Nephron (organoid): Measurements from ENCODE around the gene LEMD2.
A peak's percentile ranks its signal among the peaks of the same experiment; 100 is the strongest.

Experiments
- H3K27ac Mint-ChIP-seq, 3 experiments: 2 replicates each; pipeline ENCODE4 v1.8.0; 2020; ENCODE audit warnings: mixed read lengths in 3 of 3, mild to moderate bottlenecking in 2 of 3, moderate library complexity in 1 of 3
- H3K27me3 Mint-ChIP-seq: 2 replicates; pipeline ENCODE4 v1.8.0; 2021; ENCODE audit warnings: low read depth, mild to moderate bottlenecking, moderate library complexity, mixed read lengths
- H3K36me3 Mint-ChIP-seq: 2 replicates; pipeline ENCODE4 v1.8.0; 2020; ENCODE audit warnings: low read depth, mixed read lengths
- H3K4me1 Mint-ChIP-seq: 2 replicates; pipeline ENCODE4 v1.8.0; 2020; ENCODE audit warnings: mixed read lengths
- H3K4me3 Mint-ChIP-seq, 3 experiments: 2 replicates each; pipeline ENCODE4 v1.8.0; 2020; ENCODE audit warnings: mild to moderate bottlenecking in 3 of 3, mixed read lengths in 3 of 3, moderate library complexity in 2 of 3
- H3K9me3 Mint-ChIP-seq: 2 replicates; pipeline ENCODE4 v1.8.0; 2020; ENCODE audit warnings: mixed read lengths
- CTCF ChIP-seq, 3 experiments: fragments of 200-600 bp; sonication (generic); IDR thresholded peaks; one replicate each; pipeline ENCODE4 v1.5.0; 2021; ENCODE audit warnings: antibody characterized with exemption in 3 of 3; ENCODE audit not compliant: unreplicated experiment in 3 of 3

Gene LEMD2

GRCh38 chr6:33744001-33744848, 44.7 kb downstream of the LEMD2 start:
- Mint-ChIP-seq H3K27me3 (peaks cover 13% of the 10 kb centered on the region), H3K4me1 (peaks cover 60% of the 10 kb centered on the region), H3K36me3 (no peaks in the 10 kb centered on the region), H3K4me3 (peak overlapping the region; percentile 24 to 72 (median 51)), H3K9me3 (no peaks in the 10 kb centered on the region), H3K27ac (peak overlapping the region; percentile 58 to 79 (median 75))
- peak; percentile 85 to 89 (median 88) for TF ChIP-seq CTCF (IDR thresholded peaks at IDR 0.05; ENCODE audit: unreplicated experiment in 3 of 3)

- TF ChIP-seq CTCF (IDR thresholded peaks at IDR 0.05; ENCODE audit: unreplicated experiment in 3 of 3) = no peak
- Mint-ChIP-seq H3K27ac (peak overlapping the region; percentile 54 to 85 (median 79)), H3K36me3 (no peaks in the 10 kb centered on the region), H3K27me3 (peaks cover 13% of the 10 kb centered on the region), H3K9me3 (no peaks in the 10 kb centered on the region), H3K4me1 (peaks cover 55% of the 10 kb centered on the region), H3K4me3 (peak overlapping the region; percentile 20 to 49 (median 37))
Observed at GRCh38 chr6:33742837-33743236, 46.1 kb downstream of the LEMD2 start.

GRCh38 chr6:33742092-33742491, 46.8 kb downstream of the LEMD2 start:
- Mint-ChIP-seq H3K4me3 (no peak overlapping the region), H3K27ac (peak overlapping the region in 1 of 3 experiments; percentile 79), H3K36me3 (no peaks in the 10 kb centered on the region), H3K9me3 (no peaks in the 10 kb centered on the region), H3K27me3 (peaks cover 15% of the 10 kb centered on the region), H3K4me1 (peaks cover 54% of the 10 kb centered on the region)
- no peak for TF ChIP-seq CTCF (IDR thresholded peaks at IDR 0.05; ENCODE audit: unreplicated experiment in 3 of 3)

- Mint-ChIP-seq H3K4me3 (no peak overlapping the region), H3K9me3 (no peaks in the 10 kb centered on the region), H3K27me3 (peaks cover 12% of the 10 kb centered on the region), H3K27ac (no peak overlapping the region), H3K4me1 (peaks cover 42% of the 10 kb centered on the region), H3K36me3 (no peaks in the 10 kb centered on the region)
- no peak for TF ChIP-seq CTCF (IDR thresholded peaks at IDR 0.05; ENCODE audit: unreplicated experiment in 3 of 3)
Observed at GRCh38 chr6:33740794-33741193, 48.1 kb downstream of the LEMD2 start.

- no peak overlapping the region for H3K27ac Mint-ChIP-seq
- no peak overlapping the region for H3K4me3 Mint-ChIP-seq
- H3K36me3 Mint-ChIP-seq = no peaks in the 10 kb centered on the region
- H3K4me1 Mint-ChIP-seq = peaks cover 36% of the 10 kb centered on the region
- no peaks in the 10 kb centered on the region for H3K9me3 Mint-ChIP-seq
- H3K27me3 Mint-ChIP-seq = peaks cover 12% of the 10 kb centered on the region
- no peak for TF ChIP-seq CTCF (IDR thresholded peaks at IDR 0.05; ENCODE audit: unreplicated experiment in 3 of 3)
Observed at GRCh38 chr6:33740204-33740608, 48.7 kb downstream of the LEMD2 start.

- no peak overlapping the region for H3K27ac Mint-ChIP-seq
- no peak overlapping the region for H3K4me3 Mint-ChIP-seq
- no peak for TF ChIP-seq CTCF (IDR thresholded peaks at IDR 0.05; ENCODE audit: unreplicated experiment in 3 of 3)
- no peaks in the 10 kb centered on the region for H3K36me3 Mint-ChIP-seq
- H3K9me3 Mint-ChIP-seq = no peaks in the 10 kb centered on the region
- H3K27me3 Mint-ChIP-seq = peaks cover 12% of the 10 kb centered on the region
- peaks cover 32% of the 10 kb centered on the region for H3K4me1 Mint-ChIP-seq
Observed at GRCh38 chr6:33739571-33739970, 49.4 kb downstream of the LEMD2 start.
